GM19023 (cell line): ENCODE results near the gene GRIPAP1.

Experiments
- ATAC-seq: cut with Tn5 transposase; IDR thresholded peaks from one replicate; pipeline ENCODE4 v1.9.1; 2021; ENCODE audit warnings: mild to moderate bottlenecking, moderate library complexity; ENCODE audit not compliant: unreplicated experiment

GRIPAP1 gene

GRCh38 chrX:48961585-48962091, 40.4 kb downstream of the GRIPAP1 start:
- no peak for ATAC-seq

- no peak for ATAC-seq
Measured at GRCh38 chrX:48960291-48960690, 41.8 kb downstream of the GRIPAP1 start.

- ATAC-seq = no peak
Measured at GRCh38 chrX:48958635-48959094, 43.4 kb downstream of the GRIPAP1 start.

GRCh38 chrX:48957827-48958634, 44.0 kb downstream of the GRIPAP1 start:
- peak; percentile 78 for ATAC-seq

- ATAC-seq = peak; percentile 31
Measured at GRCh38 chrX:48957477-48957826, 44.6 kb downstream of the GRIPAP1 start, which contains the start of gene OTUD5. OTUD5 (minus strand) TSS chrX:48957607; CDS start chrX:48957570, 37 bp downstream.

GRCh38 chrX:48956728-48957414, 45.2 kb downstream of the GRIPAP1 start:
- ATAC-seq = no peak

- ATAC-seq = no peak
Measured at GRCh38 chrX:48948589-48948988, 53.5 kb downstream of the GRIPAP1 start.

- no peak for ATAC-seq
Measured at GRCh38 chrX:48945517-48946348, 56.3 kb downstream of the GRIPAP1 start.

GRCh38 chrX:48942895-48943294, 59.2 kb downstream of the GRIPAP1 start:
- no peak for ATAC-seq

GRCh38 chrX:48940404-48940955, 61.6 kb downstream of the GRIPAP1 start:
- no peak for ATAC-seq

GRCh38 chrX:48939524-48940228, 62.4 kb downstream of the GRIPAP1 start:
- no peak for ATAC-seq

- peak; percentile 56 for ATAC-seq
Measured at GRCh38 chrX:48938721-48939425, 63.2 kb downstream of the GRIPAP1 start.

GRCh38 chrX:48937054-48937907, 64.8 kb downstream of the GRIPAP1 start:
- ATAC-seq = peak; percentile 57

GRCh38 chrX:48936429-48937053, 65.5 kb downstream of the GRIPAP1 start:
- peak; percentile 1 for ATAC-seq

GRCh38 chrX:48935301-48935670, 66.8 kb downstream of the GRIPAP1 start:
- no peak for ATAC-seq

- ATAC-seq = no peak
Measured at GRCh38 chrX:48934581-48935300, 67.3 kb downstream of the GRIPAP1 start.

GRCh38 chrX:48933757-48934156, 68.3 kb downstream of the GRIPAP1 start:
- ATAC-seq = no peak
